ENCODE measurements around the gene HS3ST6. TPM values are rescaled to one million over a fixed set of nuclear protein-coding genes. Genes with fewer than 3 reads are reported as not detected.

Gene HS3ST6
- total and polyA plus RNA-seq, 12 donors = 0.03 TPM; not detected in 11

DNA sequence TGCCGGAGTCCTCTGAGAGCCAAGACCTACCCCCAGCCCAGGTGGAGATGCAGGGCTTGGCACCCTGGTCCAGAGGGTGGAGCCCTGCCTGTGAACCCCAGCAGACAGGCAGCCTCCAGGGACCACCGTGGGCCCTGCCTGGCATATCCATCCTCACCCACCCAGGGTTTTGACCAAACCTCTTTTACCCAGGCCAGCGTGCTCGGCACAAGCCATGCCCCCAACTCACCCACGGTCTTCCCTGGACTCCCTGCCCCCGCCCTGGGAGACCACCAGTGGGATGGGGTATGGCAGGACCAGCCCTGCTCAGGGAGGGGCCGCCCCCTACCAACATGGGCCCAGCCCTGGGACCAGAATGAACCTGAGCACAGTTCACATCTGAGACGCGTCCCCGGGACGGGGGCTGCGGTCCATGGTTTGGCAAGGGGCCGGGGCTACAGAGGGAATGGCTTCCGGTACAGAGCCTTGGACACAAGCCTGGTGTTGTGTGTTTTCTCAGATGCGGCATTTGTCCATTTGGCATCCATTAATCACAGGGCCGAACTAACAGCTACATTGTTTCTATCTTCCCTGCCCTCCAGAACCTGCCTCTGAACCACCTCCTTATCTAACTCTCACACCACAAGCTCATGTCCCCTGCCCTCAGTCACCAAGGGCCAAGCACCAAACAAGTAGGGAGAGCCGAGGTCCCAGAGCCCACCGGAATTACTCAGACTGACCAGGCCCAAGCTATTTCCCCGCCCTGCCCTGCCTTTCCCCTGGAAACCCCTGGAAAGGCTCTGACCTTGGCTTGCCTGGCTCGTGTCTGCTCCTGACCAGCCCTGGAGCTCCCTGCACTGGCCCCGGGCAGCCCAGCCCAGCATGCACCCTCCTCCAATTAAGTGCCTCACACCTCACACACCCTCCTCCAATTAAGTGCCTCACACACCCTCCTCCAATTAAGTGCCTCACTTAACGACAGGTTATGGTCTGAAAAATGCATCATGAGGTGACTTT is 14.1 kb downstream of the HS3ST6 start:
- H3K27me3 ChIP-seq = peaks cover 0 to 72% (median 49%) of the 10 kb centered on the region in 7 donors
- H3K9me3 ChIP-seq = no peaks in the 10 kb centered on the region
- H3K4me1 ChIP-seq = no peaks in the 10 kb centered on the region
- H3K27ac ChIP-seq = no peak overlapping the region
- 62 to 69% methylated on average over 22 of the region's 22 CpGs for WGBS, 2 donors
- H3K4me3 ChIP-seq = no peak overlapping the region
- intact Hi-C loops (cut with DNase I) = no loop called here
- DNase-seq (no peak), ATAC-seq (peak in 2 of 8 donors; percentile 16 to 21)
- no peaks in the 10 kb centered on the region for H3K36me3 ChIP-seq
- TF ChIP-seq CTCF (IDR thresholded peaks at IDR 0.05) = no peak

GRCh38 chr16:1903220-1903574 is 15.0 kb downstream of the HS3ST6 start:
- 48 to 49% methylated on average over 13 of the region's 13 CpGs for WGBS, 2 donors
- Histone ChIP-seq H3K27me3 (peaks cover 0 to 71% (median 42%) of the 10 kb centered on the region in 7 donors), H3K27ac (no peak overlapping the region), H3K36me3 (no peaks in the 10 kb centered on the region), H3K4me3 (no peak overlapping the region), H3K4me1 (no peaks in the 10 kb centered on the region), H3K9me3 (no peaks in the 10 kb centered on the region)
- intact Hi-C loops (cut with DNase I) = no loop called here
- ATAC-seq (no peak), DNase-seq (no peak)
- TF ChIP-seq CTCF (IDR thresholded peaks at IDR 0.05) = no peak

DNA sequence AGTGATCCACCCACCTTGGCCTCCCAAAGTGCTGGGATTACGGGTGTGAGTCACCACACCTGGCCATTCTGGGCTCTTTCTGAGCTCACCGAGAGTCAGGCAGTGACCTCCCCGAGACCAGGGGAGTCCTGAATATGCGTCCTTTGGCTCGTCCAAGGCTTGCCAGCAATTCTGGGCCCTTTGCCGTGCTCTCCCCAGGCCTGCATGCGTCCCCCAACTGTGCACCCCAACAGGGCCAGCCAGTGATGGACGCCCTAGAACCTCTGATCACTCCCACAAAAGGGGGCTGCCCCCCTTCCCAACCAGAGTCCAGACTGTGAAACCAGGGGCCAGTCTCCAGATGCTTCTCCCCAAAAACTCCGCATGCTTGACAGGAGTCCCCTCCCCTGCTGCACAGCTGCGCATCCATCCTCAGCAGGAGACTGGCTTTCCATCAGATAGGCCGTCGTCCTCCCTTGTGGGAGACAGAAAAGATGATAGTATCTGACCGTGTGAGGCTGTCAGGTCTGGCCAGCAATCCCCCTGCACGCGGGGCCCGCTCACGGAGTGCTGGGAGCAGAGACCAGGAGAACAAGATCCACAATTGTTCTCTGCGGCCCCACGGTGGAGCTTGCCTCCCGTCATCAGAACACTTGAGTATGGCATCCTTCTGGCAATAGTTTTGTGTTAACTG is 15.5 kb downstream of the HS3ST6 start:
- no peak for TF ChIP-seq CTCF (IDR thresholded peaks at IDR 0.05)
- Histone ChIP-seq H3K36me3 (no peaks in the 10 kb centered on the region), H3K4me1 (no peaks in the 10 kb centered on the region), H3K4me3 (no peak overlapping the region), H3K27ac (no peak overlapping the region), H3K27me3 (peaks cover 0 to 71% (median 37%) of the 10 kb centered on the region in 7 donors), H3K9me3 (no peaks in the 10 kb centered on the region)
- ATAC-seq (no peak), DNase-seq (no peak)
- intact Hi-C loops (cut with DNase I) = no loop called here
- 62 to 63% methylated on average over 20 of the region's 20 CpGs for whole genome bisulfite sequencing, 2 donors

GRCh38 chr16:1900452-1900774 is 17.8 kb downstream of the HS3ST6 start:
- Histone ChIP-seq H3K4me1 (no peaks in the 10 kb centered on the region), H3K4me3 (no peak overlapping the region), H3K27me3 (peaks cover 0 to 64% (median 20%) of the 10 kb centered on the region in 7 donors), H3K27ac (no peak overlapping the region), H3K36me3 (no peaks in the 10 kb centered on the region), H3K9me3 (no peaks in the 10 kb centered on the region)
- DNase-seq (no peak), ATAC-seq (no peak)
- no peak for TF ChIP-seq CTCF (IDR thresholded peaks at IDR 0.05)
- intact Hi-C loops (cut with DNase I) = no loop called here
- 88% methylated on average over 9 of the region's 9 CpGs for whole genome bisulfite sequencing, 2 donors

Measured in heart right ventricle (tissue), 16 donors.